K562 (cell line): ENCODE data around the gene ARMC9. TPM values are rescaled to one million over a fixed set of nuclear protein-coding genes. Genes with fewer than 3 reads are reported as not detected.
A peak's percentile ranks its signal among the peaks of the same experiment; 100 is the strongest.

ENCODE experiments used
- ATAC-seq: fragments of 200-7000 bp; cut with Tn5 transposase; 3 replicates; pipeline ENCODE4 v1.9.1; 2020; ENCODE audit warnings: moderate library complexity
- BruUV-seq: library from RNA; stranded (reverse); fragments of 400-500 nt; replicated peaks from 2 replicates; lab custom pipeline; 2021; lab: Mats Ljungman, UMichigan
- CTCF ChIA-PET: fragments of 300-600 bp; formaldehyde crosslinking; extraction: SDS; loops from one replicate; lab custom pipeline; 2021; ENCODE audit warnings: low intra/inter-chr PET ratio; lab: Yijun Ruan, JAX
- POLR2A ChIA-PET: fragments of 300-600, 350-650 bp; sonication (Branson Sonifier 250); formaldehyde crosslinking; extraction: SDS; loops from one replicate; lab custom pipeline; 2021; ENCODE audit warnings: antibody characterized with exemption, inconsistent platforms; lab: Yijun Ruan, JAX
- DNase-seq, 4 experiments: peaks; one replicate each; pipeline versions ENCODE4 v3.0.0 to v3.0.0-alpha.2; 2011 to 2018; ENCODE audit warnings: low spot score in 3 of 4, mixed read lengths in 3 of 4; ENCODE audit errors: extremely low read depth in 1 of 4
- FAIRE-seq: peaks from 2 replicates; lab custom pipeline; 2011; peaks lifted over from hg19 to GRCh38; lab: Jason Lieb, UNC
- H2AFZ ChIP-seq: 2 replicates; pipeline ENCODE4 v1.6.0; 2011; ENCODE audit warnings: low read depth, low read length, control low read depth, inconsistent platforms
- H3K27ac ChIP-seq: fragments of 200-600 bp; 3 replicates; pipeline ENCODE4 v1.8.0; 2011; ENCODE audit warnings: low read depth, mild to moderate bottlenecking, control low read depth, inconsistent platforms, low read length, moderate library complexity, mixed read lengths; ENCODE audit errors: extremely low read depth
- H3K27me3 ChIP-seq, 2 experiments: fragments of 300-600 bp in 1 of 2; 2 replicates in 1 of 2; 3 replicates in 1 of 2; pipeline versions ENCODE4 v1.6.0 to v1.8.0; 2011; ENCODE audit warnings: inconsistent platforms in 2 of 2, low read length in 2 of 2, mild to moderate bottlenecking in 1 of 2, mixed read lengths in 1 of 2, moderate library complexity in 1 of 2; ENCODE audit not compliant: control insufficient read depth in 2 of 2, insufficient read depth in 2 of 2
- H3K36me3 ChIP-seq: fragments of 300-600 bp; 3 replicates; pipeline ENCODE4 v1.8.0; 2011; ENCODE audit warnings: mild to moderate bottlenecking, low read length, inconsistent platforms; ENCODE audit not compliant: control insufficient read depth, insufficient read depth
- H3K4me1 ChIP-seq, 2 experiments: fragments of 200-600 bp in 1 of 2; replicated peaks in 1 of 2; 2 replicates in 1 of 2; 3 replicates in 1 of 2; pipeline versions ENCODE4 v1.5.1 to v1.8.0; 2011; ENCODE audit warnings: inconsistent platforms in 2 of 2, low read length in 2 of 2, mild to moderate bottlenecking in 1 of 2, mixed read lengths in 1 of 2, moderate library complexity in 1 of 2; ENCODE audit not compliant: control insufficient read depth in 2 of 2, insufficient read depth in 2 of 2
- H3K4me2 ChIP-seq: 2 replicates; pipeline ENCODE4 v1.6.1; 2011; ENCODE audit warnings: low read length, control low read depth, inconsistent platforms, mixed read lengths; ENCODE audit not compliant: insufficient read depth
- H3K4me3 ChIP-seq: fragments of 200-600 bp; sonication (generic), shearing (Covaris generic); 2 replicates; pipeline ENCODE4 v1.5.1; 2016; ENCODE audit warnings: control low read depth, inconsistent platforms
- H3K79me2 ChIP-seq: fragments of 200-600 bp; 3 replicates; pipeline ENCODE4 v1.8.0; 2011; ENCODE audit warnings: low read length, inconsistent platforms; ENCODE audit not compliant: control insufficient read depth, insufficient read depth
- H3K9ac ChIP-seq, 2 experiments: 2 replicates each; pipeline versions ENCODE4 v1.6.0 to v1.6.1; 2011; ENCODE audit warnings: low read depth in 2 of 2, low read length in 2 of 2, control low read depth in 1 of 2, inconsistent platforms in 1 of 2, mild to moderate bottlenecking in 1 of 2, mixed read lengths in 1 of 2; ENCODE audit not compliant: insufficient read depth in 1 of 2
- H3K9me1 ChIP-seq: one replicate; pipeline ENCODE4 v1.6.0; 2011; ENCODE audit warnings: inconsistent platforms, mild to moderate bottlenecking, low read length, moderate library complexity; ENCODE audit not compliant: control insufficient read depth, insufficient read depth
- H3K9me3 ChIP-seq: replicated peaks from 2 replicates; pipeline ENCODE4 v1.5.1; 2011; ENCODE audit warnings: low read depth, low read length, inconsistent platforms; ENCODE audit not compliant: control insufficient read depth, insufficient read depth
- H4K20me1 ChIP-seq: replicated peaks from 2 replicates; pipeline ENCODE4 v1.6.1; 2011; ENCODE audit warnings: low read length, inconsistent platforms, mixed read lengths; ENCODE audit not compliant: control insufficient read depth, insufficient read depth
- ARID1B ChIP-seq: fragments of 450-650 bp; IDR thresholded peaks from 2 replicates; pipeline ENCODE4 v1.6.1; 2016; ENCODE audit warnings: antibody characterized with exemption, mild to moderate bottlenecking, inconsistent platforms
- CBFA2T2 ChIP-seq: fragments of 450-650 bp; conservative IDR thresholded peaks from 2 replicates; pipeline ENCODE4 v1.6.1; 2017; ENCODE audit warnings: mild to moderate bottlenecking
- CXXC5 ChIP-seq: fragments of 250-450 bp; sonication (Bioruptor Pico); IDR thresholded peaks from 2 replicates; pipeline ENCODE4 v1.8.0; 2022; ENCODE audit warnings: inconsistent platforms, mild to moderate bottlenecking, moderate library complexity
- FIP1L1 ChIP-seq: fragments of 200-400 bp; formaldehyde crosslinking; IDR thresholded peaks from 2 replicates; pipeline ENCODE4 v1.6.1; 2018; ENCODE audit warnings: mild to moderate bottlenecking, low read depth, low read length; ENCODE audit not compliant: poor library complexity, severe bottlenecking
- JUND ChIP-seq, 2 experiments: IDR thresholded peaks; 2 replicates in 1 of 2; 3 replicates in 1 of 2; pipeline ENCODE4 v1.6.1; 2011; ENCODE audit warnings: borderline replicate concordance in 2 of 2, low read depth in 2 of 2, low read length in 2 of 2, improper control_type of control experiment in 1 of 2, missing biosample characterization in 1 of 2, missing genetic modification characterization in 1 of 2, missing genetic modification reagents in 1 of 2
- PCBP2 ChIP-seq: fragments of 200-400 bp; formaldehyde crosslinking; IDR thresholded peaks from 2 replicates; pipeline ENCODE4 v1.6.1; 2018; ENCODE audit warnings: low read length, low read depth, mild to moderate bottlenecking, moderate library complexity; ENCODE audit not compliant: poor library complexity, severe bottlenecking
- RHOXF2B ChIP-seq: fragments of 250-450 bp; sonication (Bioruptor Pico); conservative IDR thresholded peaks from 2 replicates; pipeline ENCODE4 v1.5.1; 2021
- SMARCA5 ChIP-seq: fragments of 450-650 bp; IDR thresholded peaks from 2 replicates; pipeline ENCODE4 v1.6.1; 2016
- SNRNP70 ChIP-seq: fragments of 200-400 bp; formaldehyde crosslinking; optimal IDR thresholded peaks from 2 replicates; pipeline ENCODE3; 2017; ENCODE audit warnings: low read depth, low read length
- SRF ChIP-seq, 2 experiments: fragments of 250-450, 450-650 bp in 1 of 2; sonication (Bioruptor Pico) in 1 of 2; sonication (generic) in 1 of 2; formaldehyde crosslinking; IDR thresholded peaks; 2 replicates each; pipeline versions ENCODE4 v1.5.0 to v1.5.1; 2020 to 2022; ENCODE audit warnings: mild to moderate bottlenecking in 1 of 2, missing genetic modification reagents in 1 of 2
- TAL1 ChIP-seq: fragments of 450-650 bp; IDR thresholded peaks from 2 replicates; pipeline ENCODE4 v1.6.1; 2016; ENCODE audit warnings: mild to moderate bottlenecking
- TCF7 ChIP-seq: sonication (generic); IDR thresholded peaks from 2 replicates; pipeline ENCODE4 v1.6.1; 2016; ENCODE audit warnings: antibody characterized with exemption, borderline replicate concordance
- TFE3 ChIP-seq: fragments of 450-650 bp; formaldehyde crosslinking; IDR thresholded peaks from 2 replicates; pipeline ENCODE4 v1.4.0; 2020; ENCODE audit warnings: mild to moderate bottlenecking, mixed read lengths
- U2AF1 ChIP-seq: fragments of 200-400 bp; formaldehyde crosslinking; optimal IDR thresholded peaks from 2 replicates; pipeline ENCODE3; 2017; ENCODE audit warnings: mild to moderate bottlenecking, low read depth, low read length, moderate library complexity
- ZC3H4 ChIP-seq: sonication (generic); formaldehyde crosslinking; IDR thresholded peaks from 2 replicates; pipeline ENCODE4 v1.9.0; 2021; ENCODE audit warnings: missing genetic modification reagents, borderline replicate concordance
- ZKSCAN3 ChIP-seq: fragments of 250-450 bp; sonication (Bioruptor Pico); IDR thresholded peaks from 2 replicates; pipeline ENCODE4 v1.4.0; 2020
- whole genome bisulfite sequencing: fragments of 100-300 bp; shearing (Covaris generic); methylation state at CpG from one replicate; pipeline ENCODE4 v1.1.6; 2016; ENCODE audit warnings: low coverage, mixed read lengths; ENCODE audit not compliant: insufficient coverage; ENCODE audit errors: missing lambda C conversion rate; 5-methylcytosine and 5-hydroxymethylcytosine counted together
- in situ Hi-C: fragments of 300-500 bp; cut with MboI; formaldehyde crosslinking; loops from 4 replicates; pipeline ENCODE4 v1.15.0; 2018; ENCODE audit warnings: inconsistent platforms, mixed read lengths
- intact Hi-C: fragments of 100-400 bp; cut with micrococcal nuclease; formaldehyde crosslinking; loops from 2 replicates; pipeline ENCODE4 v1.14.2; 2022
- polyA plus RNA-seq, 8 experiments: library from polyadenylated mRNA; depleted of rRNA in 4 of 8; stranded (reverse) in 5 of 8; unstranded in 3 of 8; fragments of >200 nt; fragmentation: Nextera tagmentation in 2 of 8; fragmentation: Illumina TruSeq in 1 of 8; extraction: Ambion mirVana in 2 of 8; extraction: Trizol in 1 of 8; gene quantifications; 2 replicates each; pipeline versions ENCODE4 v1.2.1 to v1.2.3, GENCODE V29; 2011 to 2014; ENCODE audit warnings: inconsistent platforms in 1 of 8, missing spikeins in 1 of 8
- total RNA-seq, 7 experiments: library from RNA; depleted of rRNA in 6 of 7; stranded (reverse); fragments of >200 nt in 6 of 7; fragmentation: Illumina TruSeq in 2 of 7; extraction: Trizol in 2 of 7; gene quantifications; 2 replicates each; pipeline versions ENCODE4 v1.2.1 to v1.2.3, GENCODE V29; 2011 to 2021; ENCODE audit warnings: low replicate concordance in 1 of 7

ARMC9 gene
- total and polyA plus RNA-seq, 9 of the 15 experiments (the other 6 are each of a cell fraction or from before 2014, with no cell fraction given): 0.36 to 2.3 (median 1.1) TPM

GRCh38 chr2:231413921-231414476 lies 215.6 kb downstream of the ARMC9 start:
- H4K20me1 ChIP-seq: no peaks in the 10 kb centered on the region

GRCh38 chr2:231415029-231415428 lies 216.6 kb downstream of the ARMC9 start:
- ChIA-PET POLR2A (no interaction called here), CTCF (no interaction called here)
- Histone ChIP-seq H3K4me3 (no peak overlapping the region), H3K36me3 (no peaks in the 10 kb centered on the region), H3K9me3 (peaks cover 2% of the 10 kb centered on the region; the same call in 1 of the 2 replicates), H3K9ac (no peak overlapping the region), H4K20me1 (no peaks in the 10 kb centered on the region), H3K9me1 (no peaks in the 10 kb centered on the region), H3K4me1 (peaks cover 0 to 4% of the 10 kb centered on the region in 2 experiments; a peak in 3 of 5 replicates), H3K27ac (no peak overlapping the region), H2AFZ (no peak overlapping the region), H3K79me2 (no peaks in the 10 kb centered on the region), H3K4me2 (no peak overlapping the region), H3K27me3 (peaks cover 6 to 19% of the 10 kb centered on the region in 2 experiments; a peak in 3 of 5 replicates)
- no TSS peak for BruUV-seq
- FAIRE-seq: no peak
- intact Hi-C loops: no loop called here
- ATAC-seq: no peak
- in situ Hi-C loops: no loop called here
- no peak for DNase-seq
- no peak for TF ChIP-seq ZC3H4 (CRISPR knock-in tag)
- TF ChIP-seq ZKSCAN3: no peak
- TF ChIP-seq TFE3 (CRISPR knock-in tag): no peak
- TF ChIP-seq FIP1L1: no peak
- no peak for TF ChIP-seq U2AF1
- TF ChIP-seq TAL1: peak; percentile 37
- no peak for TF ChIP-seq SNRNP70
- TF ChIP-seq ARID1B: peak; percentile 55; the same call in 1 of the 2 replicates
- no peak for TF ChIP-seq RHOXF2B (CRISPR knock-in tag)
- no peak for TF ChIP-seq CBFA2T2

More at GRCh38 chr2:231413921-231414476, 215.6 kb downstream of the ARMC9 start:
- BruUV-seq: no TSS peak
- Histone ChIP-seq H2AFZ (0 out of 2 replicates have a peak overlapping the region, but pooled peaks have one; percentile 14), H3K27me3 (peaks cover 1 to 11% of the 10 kb centered on the region in 2 experiments; a peak in 3 of 5 replicates), H3K9ac (no peak overlapping the region), H3K27ac (no peak overlapping the region), H3K9me3 (peaks cover 2% of the 10 kb centered on the region; the same call in 1 of the 2 replicates), H3K4me1 (peaks cover 0 to 4% of the 10 kb centered on the region in 2 experiments; a peak in 3 of 5 replicates), H3K4me3 (no peak overlapping the region), H3K36me3 (no peaks in the 10 kb centered on the region), H3K79me2 (no peaks in the 10 kb centered on the region), H3K9me1 (no peaks in the 10 kb centered on the region), H3K4me2 (no peak overlapping the region)
- ChIA-PET POLR2A (interaction anchor here (0.6 to 0.8 kb wide), 2 partner anchors 9 to 51 kb away, joined by 3 read pairs; no protein-coding TSS in a partner anchor), CTCF (no interaction called here)
- TF ChIP-seq JUND (IDR thresholded peaks at IDR 0.05; ENCODE audit: borderline replicate concordance, low read depth, low read length) (no peak), JUND (tag; IDR thresholded peaks at IDR 0.05; ENCODE audit: borderline replicate concordance, low read depth, low read length) (no peak), TCF7 (no peak), SRF (CRISPR knock-in tag; IDR thresholded peaks at IDR 0.05) (no peak), CXXC5 (CRISPR knock-in tag) (no peak), SMARCA5 (no peak), PCBP2 (no peak)
- no peak for ATAC-seq
- no peak for DNase-seq
- no peak for FAIRE-seq
- in situ Hi-C loops: no loop called here
- 12% methylated on average over 10 of the region's 15 CpGs for WGBS
- intact Hi-C loops: no loop called here
